Upper lobe of left lung (tissue), 6 donors: ENCODE results near the gene MOG. TPM values are rescaled to one million over a fixed set of nuclear protein-coding genes. Genes with fewer than 3 reads are reported as not detected.
A peak's percentile ranks its signal among the peaks of the same experiment; 100 is the strongest.

ENCODE experiments used
- ATAC-seq, 2 donors: fragments of 200-7000 bp; cut with Tn5 transposase; one replicate each; pipeline ENCODE4 v1.9.1; 2022; ENCODE audit warnings: mild to moderate bottlenecking in 2 of 2, moderate library complexity in 2 of 2; ENCODE audit not compliant: low FRiP score in 2 of 2
- DNase-seq, 2 donors: peaks; one replicate each; pipeline ENCODE4 v3.0.0-alpha.2; 2019 to 2020
- H3K27ac ChIP-seq, 4 donors: fragments of 200-600 bp; sonication (generic); one replicate each; pipeline ENCODE4 v1.5.1; 2016 to 2019
- H3K27me3 ChIP-seq, 4 donors: fragments of 200-600 bp; sonication (generic); one replicate each; pipeline ENCODE4 v1.5.1; 2017 to 2019
- H3K36me3 ChIP-seq, 4 donors: fragments of 200-600 bp; sonication (generic); one replicate each; pipeline ENCODE4 v1.5.1; 2016 to 2019
- H3K4me1 ChIP-seq, 4 donors: fragments of 200-600 bp; sonication (generic); one replicate each; pipeline ENCODE4 v1.5.1; 2018 to 2019
- H3K4me3 ChIP-seq, 4 donors: fragments of 200-600 bp; sonication (generic); one replicate each; pipeline ENCODE4 v1.5.1; 2017 to 2019; ENCODE audit warnings: mild to moderate bottlenecking in 2 of 4, moderate library complexity in 1 of 4
- H3K9me3 ChIP-seq, 4 donors: fragments of 200-600 bp; sonication (generic); one replicate each; pipeline ENCODE4 v1.5.1; 2018 to 2019
- CTCF ChIP-seq, 6 experiments: fragments of 450-650 bp in 4 of 6; fragments of 200-600 bp in 2 of 6; sonication (generic) in 2 of 6; IDR thresholded peaks; one replicate each; pipeline ENCODE4 v1.5.1; 2016 to 2019; ENCODE audit warnings: antibody characterized with exemption in 6 of 6
- EP300 ChIP-seq, 4 donors: sonication (generic); formaldehyde crosslinking; IDR thresholded peaks; one replicate each; pipeline ENCODE4 v1.5.1; 2017; ENCODE audit warnings: antibody characterized with exemption in 4 of 4, control low read depth in 2 of 4
- POLR2A ChIP-seq, 4 donors: fragments of 450-650 bp; IDR thresholded peaks; one replicate each; pipeline ENCODE4 v1.5.1; 2016 to 2017; ENCODE audit warnings: antibody characterized with exemption in 4 of 4, mild to moderate bottlenecking in 2 of 4
- POLR2AphosphoS5 ChIP-seq, 2 donors: sonication (generic); formaldehyde crosslinking; IDR thresholded peaks; one replicate each; pipeline ENCODE4 v1.5.1; 2017; ENCODE audit warnings: antibody characterized with exemption in 2 of 2
- WGBS, 2 donors: methylation state at CpG; one replicate each; pipeline ENCODE4 v1.1.5; 2017 to 2018; 5-methylcytosine and 5-hydroxymethylcytosine counted together
- total RNA-seq, 6 donors: library from RNA; depleted of rRNA in 4 of 6; stranded (reverse); fragments of >200 nt in 4 of 6; gene quantifications; one replicate each; pipeline versions ENCODE4 v1.1.0 to v1.2.1, GENCODE V29; 2016 to 2021
- donor health status: DM: no; HTN: no; CAD: no; lungs with moderate emphysema.
- donor health status: DM: no; HTN: yes; CAD: no; lungs with severe emphysema.

MOG gene
- total RNA-seq, 6 donors from 2014 or later: not detected

DNA sequence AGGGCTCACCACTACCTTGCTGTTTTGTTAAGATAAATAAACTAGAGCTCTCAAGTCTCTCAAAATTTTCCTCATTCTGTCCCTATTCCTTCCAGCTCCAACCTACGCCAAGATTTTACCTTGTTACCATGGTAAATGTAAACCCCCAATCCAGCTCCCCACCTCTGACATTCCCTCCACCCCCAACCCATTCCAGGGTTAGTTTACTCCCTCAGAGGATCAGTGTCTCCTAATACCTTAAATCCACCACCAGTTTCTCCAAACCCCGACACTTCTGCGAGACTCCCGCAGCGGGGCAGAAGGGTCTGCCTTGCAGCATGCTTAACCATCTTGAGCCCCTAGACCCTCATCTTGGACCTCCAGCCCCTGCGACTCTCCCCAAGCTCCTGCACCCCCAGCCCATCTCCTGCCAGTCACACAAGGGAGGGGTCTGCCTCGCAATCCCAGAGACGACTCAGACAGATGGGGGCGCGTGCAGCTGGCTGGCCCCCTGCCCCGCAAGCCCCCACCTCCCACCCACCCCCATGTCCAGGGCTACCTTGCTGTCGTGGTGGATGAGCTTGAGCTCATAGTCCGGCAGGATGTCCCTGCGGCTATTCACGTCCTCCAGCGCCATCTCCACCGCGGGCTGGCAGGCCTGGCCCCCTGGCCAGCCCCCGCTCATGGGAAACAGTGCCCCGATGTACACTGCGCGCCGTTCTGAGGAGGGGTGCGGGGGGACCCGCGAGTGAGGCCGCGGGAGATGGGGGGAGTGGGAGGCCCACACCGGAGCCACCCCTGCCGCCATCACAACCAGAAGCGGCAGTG lies 29.7 kb upstream of the MOG start:
- peak in 1 of 2 donors; percentile 83 for DNase-seq
- Histone ChIP-seq H3K36me3 (peaks cover 0 to 14% (median 2%) of the 10 kb centered on the region in 4 donors), H3K27ac (peak overlapping the region in 3 of 4 donors; percentile 72 to 79 (median 73)), H3K4me3 (peak overlapping the region; percentile 49 to 66 (median 62)), H3K4me1 (peaks cover 22 to 36% (median 29%) of the 10 kb centered on the region in 4 donors), H3K9me3 (no peaks in the 10 kb centered on the region), H3K27me3 (no peaks in the 10 kb centered on the region)
- no peak for ATAC-seq
- no peak for TF ChIP-seq POLR2A (IDR thresholded peaks at IDR 0.05)
- TF ChIP-seq EP300 (IDR thresholded peaks at IDR 0.05): no peak
- TF ChIP-seq POLR2AphosphoS5 (IDR thresholded peaks at IDR 0.05): no peak
- no peak for TF ChIP-seq CTCF (IDR thresholded peaks at IDR 0.05)
- 31 to 62% methylated on average over 6 to 30 of the region's 31 CpGs for WGBS, 2 donors

DNA sequence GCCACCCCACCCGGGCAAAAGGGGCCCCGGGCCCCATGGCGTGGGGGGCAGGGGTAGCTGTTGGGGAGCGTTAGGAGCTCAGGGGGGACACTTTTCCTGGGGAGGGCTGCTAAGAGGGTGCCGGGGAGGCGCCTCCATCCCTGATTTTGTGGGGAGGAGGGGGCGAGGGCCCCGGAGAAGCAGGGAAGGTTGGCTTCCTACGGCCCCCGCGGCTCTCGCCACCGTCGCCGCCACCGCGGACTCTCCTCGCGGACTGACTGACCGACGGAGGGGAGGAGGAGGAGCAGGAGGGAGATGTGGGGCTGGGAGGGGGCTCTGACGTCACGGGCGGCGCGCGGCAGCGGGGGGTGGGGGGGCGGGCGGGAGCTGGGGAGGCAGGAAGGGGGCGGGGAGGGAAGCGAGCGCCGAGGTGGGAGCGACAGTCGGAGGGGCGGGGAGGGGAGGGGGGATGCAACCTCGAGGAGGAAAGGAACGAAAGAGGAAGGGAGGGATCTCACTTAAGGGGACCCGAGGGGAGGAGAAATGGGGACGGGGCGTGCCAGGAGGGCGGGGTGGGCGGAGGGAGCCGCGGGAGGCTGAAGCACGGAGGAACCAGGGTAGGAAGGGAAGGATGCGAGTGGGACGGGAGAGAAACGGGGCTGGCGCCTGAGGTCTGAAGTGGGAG lies 29.0 kb upstream of the MOG start:
- TF ChIP-seq EP300 (IDR thresholded peaks at IDR 0.05): no peak
- peak; percentile 47 to 84 for TF ChIP-seq POLR2AphosphoS5 (IDR thresholded peaks at IDR 0.05)
- TF ChIP-seq POLR2A (IDR thresholded peaks at IDR 0.05): peak in 1 of 4 donors; percentile 34

GRCh38 chr6:29628419-29629281 lies 28.2 kb upstream of the MOG start:
- TF ChIP-seq CTCF (IDR thresholded peaks at IDR 0.05) (peak; percentile 42 to 68 (median 52)), EP300 (IDR thresholded peaks at IDR 0.05) (no peak)
- H3K27me3 ChIP-seq: no peaks in the 10 kb centered on the region
- H3K4me1 ChIP-seq: peaks cover 28 to 44% (median 33%) of the 10 kb centered on the region in 4 donors
- H3K9me3 ChIP-seq: no peaks in the 10 kb centered on the region
- ATAC-seq (peak; percentile 69 to 77), DNase-seq (peak; percentile 82 to 87)
- H3K36me3 ChIP-seq: peaks cover 0 to 2% (median 0%) of the 10 kb centered on the region in 4 donors
- H3K4me3 ChIP-seq: peak overlapping the region; percentile 49 to 66 (median 62)
- WGBS, 2 donors: 5 to 6% methylated on average over 32 of the region's 32 CpGs
- peak overlapping the region; percentile 5 to 79 (median 72) for H3K27ac ChIP-seq

More for the DNA sequence above, 29.0 kb upstream of the MOG start:
- peaks cover 0 to 9% (median 0%) of the 10 kb centered on the region in 4 donors for H3K36me3 ChIP-seq
- H3K27me3 ChIP-seq: no peaks in the 10 kb centered on the region
- 0 to 1% methylated on average over 17 to 33 of the region's 51 CpGs for WGBS, 2 donors
- no peaks in the 10 kb centered on the region for H3K9me3 ChIP-seq
- peak overlapping the region; percentile 5 to 79 (median 72) for H3K27ac ChIP-seq
- ATAC-seq (peak; percentile 20 to 75), DNase-seq (peak; percentile 58 to 91)
- H3K4me1 ChIP-seq: peaks cover 24 to 40% (median 30%) of the 10 kb centered on the region in 4 donors
- peak overlapping the region; percentile 49 to 66 (median 62) for H3K4me3 ChIP-seq

DNA sequence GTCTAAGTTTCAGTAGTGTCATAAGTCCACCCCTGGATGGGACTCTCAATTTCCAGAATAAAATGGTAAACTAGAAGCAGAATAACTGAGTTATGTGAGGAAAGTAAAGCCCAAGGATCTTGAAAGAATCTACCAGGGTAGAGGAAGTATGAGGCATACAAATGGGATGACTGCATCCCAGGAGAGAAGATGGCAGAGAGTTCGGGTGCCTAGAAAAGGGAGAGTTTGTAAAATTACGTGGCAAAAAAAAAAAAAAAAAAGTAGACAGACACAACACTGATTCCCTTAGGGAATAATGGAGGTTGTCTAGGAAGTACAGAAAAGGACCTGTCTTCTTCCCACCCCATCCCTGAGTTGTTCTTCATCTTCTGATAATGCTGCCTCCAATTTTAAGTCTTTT lies 27.3 kb upstream of the MOG start:
- peaks cover 30 to 46% (median 33%) of the 10 kb centered on the region in 4 donors for H3K4me1 ChIP-seq
- WGBS, 2 donors: 94 to 95% methylated on average over 2 of the region's 2 CpGs
- H3K36me3 ChIP-seq: no peaks in the 10 kb centered on the region
- no peak for ATAC-seq
- no peak overlapping the region for H3K4me3 ChIP-seq
- TF ChIP-seq POLR2AphosphoS5 (IDR thresholded peaks at IDR 0.05) (no peak), POLR2A (IDR thresholded peaks at IDR 0.05) (no peak), CTCF (IDR thresholded peaks at IDR 0.05) (no peak), EP300 (IDR thresholded peaks at IDR 0.05) (no peak)
- no peaks in the 10 kb centered on the region for H3K27me3 ChIP-seq
- no peak overlapping the region for H3K27ac ChIP-seq
- DNase-seq: no peak
- no peaks in the 10 kb centered on the region for H3K9me3 ChIP-seq
